HCT116 (cell line): ENCODE data around the gene GSTM5. TPM values are rescaled to one million over a fixed set of nuclear protein-coding genes. Genes with fewer than 3 reads are reported as not detected.

Experiments used
- ATAC-seq: fragments of 200-7000 bp; cut with Tn5 transposase; 2 replicates; pipeline ENCODE4 v1.9.1; 2020; ENCODE audit warnings: mild to moderate bottlenecking, moderate library complexity
- BruUV-seq: library from RNA; stranded (reverse); fragments of 400-500 nt; replicated peaks from 2 replicates; lab custom pipeline; 2021; lab: Mats Ljungman, UMichigan
- CTCF ChIA-PET: fragments of 300-600 bp; sonication (Branson Sonifier 250); formaldehyde crosslinking; loops from one replicate; lab custom pipeline; 2021; ENCODE audit warnings: antibody characterized with exemption; lab: Charles Lee
- POLR2A ChIA-PET: fragments of 300-600, 350-600 bp; sonication (Branson Sonifier 250); formaldehyde crosslinking; loops from one replicate; lab custom pipeline; 2021; ENCODE audit warnings: antibody characterized with exemption; lab: Charles Lee
- RAD21 ChIA-PET, 2 experiments: fragments of 300-600 bp; sonication (Branson Sonifier 250); formaldehyde crosslinking; loops; one replicate each; lab custom pipeline; 2023; ENCODE audit warnings: low total read pairs in 2 of 2; ENCODE audit not compliant: uncharacterized antibody in 2 of 2, unreplicated experiment in 2 of 2, low non-redundant PET in 1 of 2; lab: Charles Lee
- DNase-seq: peaks from one replicate; pipeline ENCODE4 v3.0.0-alpha.2; 2010; ENCODE audit warnings: low read depth, low spot score
- H2AFZ ChIP-seq: fragments of 200-600 bp; shearing (Covaris generic), sonication (generic); 2 replicates; pipeline ENCODE4 v1.6.1; 2017; ENCODE audit warnings: low read depth, mixed run types, mixed read lengths, antibody characterized with exemption, low read length; ENCODE audit not compliant: poor library complexity, severe bottlenecking
- H3K27ac ChIP-seq: 2 replicates; pipeline ENCODE4 v1.5.1; 2012; ENCODE audit warnings: low read depth, low read length
- H3K27me3 ChIP-seq: fragments of 200-600 bp; sonication (generic); 2 replicates; pipeline ENCODE4 v1.6.1; 2016; ENCODE audit warnings: mixed run types, low read length, mixed read lengths; ENCODE audit not compliant: insufficient read depth
- H3K36me3 ChIP-seq, 2 experiments: fragments of 200-500 bp in 1 of 2; fragments of 200-600 bp in 1 of 2; sonication (Bioruptor generic) in 1 of 2; sonication (generic) in 1 of 2; 2 replicates each; pipeline versions ENCODE4 v1.5.1 to v1.6.1; 2014 to 2016; ENCODE audit warnings: low read length in 2 of 2, inconsistent platforms in 1 of 2, mixed read lengths in 1 of 2, mixed run types in 1 of 2; ENCODE audit not compliant: insufficient read depth in 2 of 2, control insufficient read depth in 1 of 2
- H3K4me1 ChIP-seq, 2 experiments: fragments of 200-600 bp in 1 of 2; sonication (generic) in 1 of 2; 2 replicates each; pipeline versions ENCODE4 v1.5.1 to v1.6.1; 2012 to 2017; ENCODE audit warnings: low read length in 2 of 2, inconsistent platforms in 1 of 2, mild to moderate bottlenecking in 1 of 2, mixed read lengths in 1 of 2, mixed run types in 1 of 2, moderate library complexity in 1 of 2; ENCODE audit not compliant: insufficient read depth in 2 of 2, control insufficient read depth in 1 of 2
- H3K4me2 ChIP-seq: fragments of 200-600 bp; sonication (generic); 2 replicates; pipeline ENCODE4 v1.6.1; 2017; ENCODE audit warnings: mixed run types, low read length, mixed read lengths
- H3K4me3 ChIP-seq, 2 experiments: fragments of 200-600 bp in 1 of 2; sonication (generic) in 1 of 2; replicated peaks in 1 of 2; 2 replicates each; pipeline ENCODE4 v1.5.1; 2011 to 2016; ENCODE audit warnings: low read length in 2 of 2, control low read depth in 1 of 2, low read depth in 1 of 2, mild to moderate bottlenecking in 1 of 2, mixed read lengths in 1 of 2, mixed run types in 1 of 2
- H3K79me2 ChIP-seq: fragments of 200-600 bp; sonication (generic); 2 replicates; pipeline ENCODE4 v1.6.1; 2017; ENCODE audit warnings: mild to moderate bottlenecking, mixed run types, low read length, moderate library complexity, mixed read lengths; ENCODE audit not compliant: insufficient read depth
- H3K9ac ChIP-seq: fragments of 200-600 bp; sonication (generic); 2 replicates; pipeline ENCODE4 v1.6.1; 2016; ENCODE audit warnings: low read length, mixed read lengths
- H3K9me2 ChIP-seq: fragments of 200-600 bp; sonication (generic), shearing (Covaris generic); 2 replicates; pipeline ENCODE4 v1.6.1; 2017; ENCODE audit warnings: mixed run types, mild to moderate bottlenecking, moderate library complexity; ENCODE audit not compliant: insufficient read depth
- H3K9me3 ChIP-seq, 2 experiments: fragments of 200-500 bp in 1 of 2; fragments of 200-600 bp in 1 of 2; sonication (Bioruptor generic) in 1 of 2; sonication (generic) in 1 of 2; 2 replicates each; pipeline ENCODE4 v1.6.1; 2014 to 2017; ENCODE audit warnings: low read length in 2 of 2, mixed read lengths in 2 of 2, inconsistent platforms in 1 of 2, low read depth in 1 of 2, mild to moderate bottlenecking in 1 of 2, mixed run types in 1 of 2, moderate library complexity in 1 of 2; ENCODE audit not compliant: control insufficient read depth in 1 of 2, insufficient read depth in 1 of 2
- H4K20me1 ChIP-seq: fragments of 200-600 bp; sonication (generic), shearing (Covaris generic); 2 replicates; pipeline ENCODE4 v1.6.1; 2017; ENCODE audit warnings: mixed run types, mild to moderate bottlenecking, moderate library complexity; ENCODE audit not compliant: insufficient read depth
- CBX3 ChIP-seq: IDR thresholded peaks from 2 replicates; pipeline ENCODE4 v1.6.1; 2012; ENCODE audit warnings: low read depth
- CEBPB ChIP-seq: IDR thresholded peaks from 2 replicates; pipeline ENCODE4 v1.6.1; 2012; ENCODE audit warnings: low read depth
- EGR1 ChIP-seq: IDR thresholded peaks from 2 replicates; pipeline ENCODE4 v1.6.1; 2012; ENCODE audit warnings: low read depth
- ELF1 ChIP-seq: IDR thresholded peaks from 2 replicates; pipeline ENCODE4 v1.6.1; 2012; ENCODE audit warnings: low read depth, borderline replicate concordance
- EZH2 ChIP-seq: fragments of 200-600 bp; sonication (generic); IDR thresholded peaks from 2 replicates; pipeline ENCODE4 v1.6.1; 2017; ENCODE audit warnings: antibody characterized with exemption, mixed run types
- EZH2phosphoT487 ChIP-seq: fragments of 200-600 bp; IDR thresholded peaks from 2 replicates; pipeline ENCODE4 v1.6.1; 2018; ENCODE audit warnings: antibody characterized with exemption, borderline replicate concordance
- JUND ChIP-seq: IDR thresholded peaks from 2 replicates; pipeline ENCODE4 v1.6.1; 2012
- POLR2A ChIP-seq: IDR thresholded peaks from 2 replicates; pipeline ENCODE4 v1.7.0; 2011; ENCODE audit warnings: borderline replicate concordance; ENCODE audit not compliant: insufficient read depth, insufficient read length; ENCODE audit errors: extremely low read depth
- SIN3A ChIP-seq: IDR thresholded peaks from 2 replicates; pipeline ENCODE4 v1.6.1; 2012; ENCODE audit warnings: low read depth
- SP1 ChIP-seq: IDR thresholded peaks from 2 replicates; pipeline ENCODE4 v1.6.1; 2012; ENCODE audit warnings: low read depth
- YY1 ChIP-seq: IDR thresholded peaks from 2 replicates; pipeline ENCODE4 v1.6.1; 2011; ENCODE audit warnings: low read length, low read depth, moderate library complexity, mild to moderate bottlenecking; ENCODE audit not compliant: insufficient replicate concordance; ENCODE audit errors: extremely low read depth
- ZNF274 ChIP-seq: fragments of 200-500 bp; sonication (Bioruptor generic); IDR thresholded peaks from 2 replicates; pipeline ENCODE4 v1.6.1; 2014; ENCODE audit warnings: mild to moderate bottlenecking, low read depth, low read length, inconsistent platforms
- intact Hi-C: fragments of 100-400 bp; cut with micrococcal nuclease; formaldehyde crosslinking; loops from 2 replicates; pipeline ENCODE4 v1.10.0; 2022
- total RNA-seq: library from RNA; stranded (reverse); gene quantifications from one replicate; pipeline ENCODE4 v1.2.1, GENCODE V29; 2021; ENCODE audit not compliant: unreplicated experiment
- TF ChIP-seq, protein P1 (sequence below): IDR thresholded peaks from 2 replicates; pipeline ENCODE4 v1.6.1; 2012
- TF ChIP-seq, protein P2 (sequence below): IDR thresholded peaks from 2 replicates; pipeline ENCODE4 v1.6.1; 2012
- TF ChIP-seq, protein P3 (sequence below), 3 experiments: fragments of 200-600 bp in 1 of 3; sonication (generic) in 1 of 3; IDR thresholded peaks in 2 of 3; conservative IDR thresholded peaks in 1 of 3; 2 replicates each; pipeline ENCODE4 v1.5.1; 2012 to 2017; ENCODE audit warnings: low read depth in 2 of 3, low read length in 2 of 3, antibody characterized with exemption in 1 of 3, borderline replicate concordance in 1 of 3, control low read depth in 1 of 3, mild to moderate bottlenecking in 1 of 3, mixed read lengths in 1 of 3, mixed run types in 1 of 3, moderate library complexity in 1 of 3; ENCODE audit not compliant: insufficient read depth in 1 of 3

The GSTM5 gene
- total RNA-seq, 1 experiment from 2014 or later = not detected

DNA sequence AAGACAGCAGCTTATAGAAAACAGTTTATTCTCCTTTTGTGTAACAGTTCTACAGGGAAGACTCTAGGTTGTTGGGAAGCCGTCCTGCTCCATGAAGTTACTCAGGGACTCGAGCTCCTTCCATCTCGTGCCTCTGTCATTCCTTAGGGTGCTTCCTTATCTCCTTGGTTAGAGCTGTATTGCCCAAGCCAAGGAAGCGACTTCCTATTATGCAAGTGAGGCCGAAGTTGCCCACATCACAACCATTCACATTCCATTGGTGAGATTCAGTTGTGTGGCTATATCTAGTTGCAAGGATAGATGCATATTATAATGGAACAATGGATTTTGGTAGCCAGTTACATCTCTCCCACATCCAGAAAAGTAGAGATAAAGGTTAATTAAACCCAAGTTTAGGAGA is 9.0 kb downstream of the GSTM5 start:
- no peak overlapping the region for H3K9ac ChIP-seq
- DNase-seq (no peak), ATAC-seq (no peak)
- intact Hi-C loops = no loop called here
- ChIA-PET POLR2A (no interaction called here), CTCF (no interaction called here), RAD21 (no interaction called here)
- H3K9me3 ChIP-seq = no peaks in the 10 kb centered on the region
- no peak overlapping the region for H3K4me2 ChIP-seq
- peaks cover 0 to 14% of the 10 kb centered on the region in 2 experiments; a peak in 2 of 4 replicates for H3K4me1 ChIP-seq
- H2AFZ ChIP-seq = no peak overlapping the region
- H4K20me1 ChIP-seq = no peaks in the 10 kb centered on the region
- no peaks in the 10 kb centered on the region for H3K36me3 ChIP-seq
- no peaks in the 10 kb centered on the region for H3K79me2 ChIP-seq
- H3K27ac ChIP-seq = no peak overlapping the region
- TF ChIP-seq, protein P1, sequence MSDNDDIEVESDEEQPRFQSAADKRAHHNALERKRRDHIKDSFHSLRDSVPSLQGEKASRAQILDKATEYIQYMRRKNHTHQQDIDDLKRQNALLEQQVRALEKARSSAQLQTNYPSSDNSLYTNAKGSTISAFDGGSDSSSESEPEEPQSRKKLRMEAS = no peak
- no peak for TF ChIP-seq EZH2phosphoT487
- TF ChIP-seq, protein P2, sequence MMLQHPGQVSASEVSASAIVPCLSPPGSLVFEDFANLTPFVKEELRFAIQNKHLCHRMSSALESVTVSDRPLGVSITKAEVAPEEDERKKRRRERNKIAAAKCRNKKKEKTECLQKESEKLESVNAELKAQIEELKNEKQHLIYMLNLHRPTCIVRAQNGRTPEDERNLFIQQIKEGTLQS = no peak
- no TSS peak for BruUV-seq
- H3K4me3 ChIP-seq = no peak overlapping the region
- H3K27me3 ChIP-seq = no peaks in the 10 kb centered on the region
- H3K9me2 ChIP-seq = no peaks in the 10 kb centered on the region

DNA sequence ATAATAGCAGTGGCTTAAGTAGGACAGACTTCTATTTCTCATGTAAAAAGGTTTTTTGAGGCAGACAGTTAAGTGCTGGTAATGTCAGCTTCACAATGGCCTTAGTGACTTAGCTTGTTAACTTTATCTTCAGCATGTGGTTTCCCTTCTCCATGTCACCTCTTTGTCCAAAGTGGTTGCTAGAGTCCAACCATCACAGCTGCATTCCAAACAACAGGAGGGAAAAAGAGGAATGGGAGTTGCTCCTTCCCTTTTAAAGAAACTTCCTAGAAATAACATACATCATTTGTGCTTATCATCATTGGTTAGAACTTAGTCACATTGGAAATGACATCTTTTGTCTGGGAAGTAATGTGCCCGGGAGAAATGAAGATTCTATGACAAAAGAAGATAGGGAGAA is 9.9 kb downstream of the GSTM5 start:
- no peak for DNase-seq
- no peaks in the 10 kb centered on the region for H3K79me2 ChIP-seq
- intact Hi-C loops = no loop called here
- TF ChIP-seq ELF1 (no peak), ZNF274 (no peak), POLR2A (no peak), SIN3A (no peak), CEBPB (no peak), JUND (no peak), EZH2 (no peak), YY1 (no peak), EGR1 (no peak), CBX3 (no peak), EZH2phosphoT487 (no peak), SP1 (no peak)
- TF ChIP-seq, protein P3, sequence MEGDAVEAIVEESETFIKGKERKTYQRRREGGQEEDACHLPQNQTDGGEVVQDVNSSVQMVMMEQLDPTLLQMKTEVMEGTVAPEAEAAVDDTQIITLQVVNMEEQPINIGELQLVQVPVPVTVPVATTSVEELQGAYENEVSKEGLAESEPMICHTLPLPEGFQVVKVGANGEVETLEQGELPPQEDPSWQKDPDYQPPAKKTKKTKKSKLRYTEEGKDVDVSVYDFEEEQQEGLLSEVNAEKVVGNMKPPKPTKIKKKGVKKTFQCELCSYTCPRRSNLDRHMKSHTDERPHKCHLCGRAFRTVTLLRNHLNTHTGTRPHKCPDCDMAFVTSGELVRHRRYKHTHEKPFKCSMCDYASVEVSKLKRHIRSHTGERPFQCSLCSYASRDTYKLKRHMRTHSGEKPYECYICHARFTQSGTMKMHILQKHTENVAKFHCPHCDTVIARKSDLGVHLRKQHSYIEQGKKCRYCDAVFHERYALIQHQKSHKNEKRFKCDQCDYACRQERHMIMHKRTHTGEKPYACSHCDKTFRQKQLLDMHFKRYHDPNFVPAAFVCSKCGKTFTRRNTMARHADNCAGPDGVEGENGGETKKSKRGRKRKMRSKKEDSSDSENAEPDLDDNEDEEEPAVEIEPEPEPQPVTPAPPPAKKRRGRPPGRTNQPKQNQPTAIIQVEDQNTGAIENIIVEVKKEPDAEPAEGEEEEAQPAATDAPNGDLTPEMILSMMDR (IDR thresholded peaks at IDR 0.05 in 2 of 3, conservative IDR thresholded peaks at IDR 0.05 in 1 of 3; ENCODE audit: borderline replicate concordance in 1 of 3, insufficient read depth in 1 of 3, low read depth in 2 of 3, low read length in 2 of 3) = no peak
- H3K9ac ChIP-seq = no peak overlapping the region
- CTCF ChIA-PET = no interaction called here
- H3K27me3 ChIP-seq = no peaks in the 10 kb centered on the region
- RAD21 ChIA-PET = no interaction called here
- H3K27ac ChIP-seq = no peak overlapping the region
- POLR2A ChIA-PET = no interaction called here
- no peaks in the 10 kb centered on the region for H3K9me2 ChIP-seq
- H4K20me1 ChIP-seq = no peaks in the 10 kb centered on the region
- ATAC-seq = no peak
- no peak overlapping the region for H3K4me2 ChIP-seq
- H3K4me3 ChIP-seq = no peak overlapping the region
- peaks cover 0 to 14% of the 10 kb centered on the region in 2 experiments; a peak in 2 of 4 replicates for H3K4me1 ChIP-seq
- H3K36me3 ChIP-seq = no peaks in the 10 kb centered on the region
- BruUV-seq = no TSS peak
- no peak overlapping the region for H2AFZ ChIP-seq
- H3K9me3 ChIP-seq = no peaks in the 10 kb centered on the region
